NCI-H510A (cell line): ENCODE data around the gene RNF144A.

ENCODE experiments used
- DNase-seq: peaks from one replicate; lab custom pipeline; 2025; lab: John Stamatoyannopoulos, UW

The RNF144A gene

GRCh38 chr2:6908291-6908690 lies 8.9 kb upstream of the RNF144A start:
- no peak for DNase-seq

- no peak for DNase-seq
Measured at GRCh38 chr2:6909431-6910385, 7.5 kb upstream of the RNF144A start.

GRCh38 chr2:6911721-6912120 lies 5.5 kb upstream of the RNF144A start:
- no peak for DNase-seq

DNA sequence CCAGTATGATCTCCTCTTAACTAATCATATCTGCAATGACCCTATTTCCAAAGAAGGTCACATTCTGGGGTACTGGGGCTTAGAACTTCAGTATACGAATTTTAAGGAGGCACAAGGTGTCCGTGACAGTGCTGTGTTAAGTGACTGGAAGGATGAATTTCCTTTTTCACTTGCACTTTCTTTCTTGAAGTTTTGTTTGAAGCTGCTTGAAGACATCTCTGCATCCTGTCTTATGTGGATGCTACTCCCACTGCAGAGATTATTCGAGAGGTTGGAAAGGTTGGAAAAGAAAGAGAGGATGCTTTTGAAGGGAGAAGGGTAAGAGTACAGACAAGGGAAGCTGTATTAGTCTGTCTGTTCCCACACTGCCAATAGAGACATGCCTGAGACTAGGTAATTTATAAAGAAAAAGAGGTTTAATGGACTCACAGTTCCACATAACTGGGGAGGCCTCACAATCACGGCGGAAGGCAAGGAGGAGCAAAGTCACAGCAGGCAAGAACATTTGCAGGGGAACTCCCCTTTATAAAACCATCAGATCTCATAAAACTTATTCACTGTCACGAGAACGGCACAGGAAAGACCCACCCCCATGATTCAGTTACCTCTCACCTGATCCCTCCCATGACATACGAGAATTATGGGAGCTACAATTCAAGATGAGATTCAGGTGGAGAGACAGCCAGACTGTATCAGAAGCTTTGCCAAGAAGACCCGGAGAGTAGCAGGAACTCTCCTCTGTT lies 3.6 kb upstream of the RNF144A start:
- DNase-seq = no peak

GRCh38 chr2:6914828-6915227 lies 2.4 kb upstream of the RNF144A start:
- no peak for DNase-seq

DNA sequence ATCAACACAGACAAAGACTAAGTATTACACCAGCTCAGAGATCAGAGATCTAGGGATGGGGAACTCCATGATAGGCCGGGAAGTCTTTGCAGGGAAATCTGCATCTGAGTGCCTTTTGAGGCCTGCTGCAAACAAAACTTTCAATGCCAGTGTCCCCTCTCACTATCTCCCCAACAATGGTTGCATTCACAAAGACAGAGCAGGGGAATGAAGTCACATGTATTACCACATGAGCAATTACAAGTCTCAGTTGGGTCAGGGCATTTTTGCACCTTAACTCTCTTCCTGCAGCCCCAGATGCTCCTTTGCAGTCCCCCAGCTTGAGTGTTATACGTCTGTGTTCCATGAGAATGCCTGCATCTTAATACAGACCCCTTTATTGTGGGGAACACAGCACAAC lies 1.8 kb upstream of the RNF144A start:
- DNase-seq = no peak

- no peak for DNase-seq
Measured at GRCh38 chr2:6916224-6916623, 988 bp upstream of the RNF144A start.

- no peak for DNase-seq
Measured at GRCh38 chr2:6916736-6917070, 509 bp upstream of the RNF144A start.

DNA sequence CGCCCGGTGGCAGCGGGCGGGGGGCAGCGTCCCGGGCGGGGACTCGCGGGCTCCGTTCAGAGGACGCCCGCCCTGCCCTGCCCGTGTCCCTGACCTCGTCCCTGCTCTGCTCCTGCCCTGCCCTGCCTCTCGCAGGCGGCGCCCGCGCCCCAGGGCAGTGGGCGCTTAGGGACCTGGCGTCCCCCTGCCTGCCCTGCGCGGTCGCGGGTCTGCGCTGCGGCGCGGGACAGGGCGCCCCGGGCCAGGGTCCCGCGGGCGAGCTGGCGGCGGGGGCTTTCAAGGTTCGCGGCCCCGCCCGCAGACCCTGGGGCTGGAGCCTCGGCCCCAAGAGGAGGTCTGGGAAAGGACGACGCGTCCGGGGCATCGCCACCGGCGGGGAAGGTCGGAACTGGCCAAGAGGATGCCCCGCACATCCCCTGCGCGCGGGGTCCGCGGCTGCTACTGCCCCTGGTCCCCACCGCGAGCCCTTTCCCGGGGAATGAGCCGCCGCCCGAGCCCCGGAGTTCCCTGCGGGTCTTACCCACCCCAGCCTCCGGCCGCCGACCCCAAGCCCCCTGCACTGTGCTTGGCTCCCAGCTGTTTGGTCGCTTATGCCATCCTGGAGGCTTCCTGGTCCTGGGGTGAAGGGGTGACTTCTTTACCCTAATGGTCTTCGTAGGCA lies 679 bp downstream of the RNF144A start:
- no peak for DNase-seq

GRCh38 chr2:6919901-6920742 lies 2.9 kb downstream of the RNF144A start:
- DNase-seq = no peak

- DNase-seq = no peak
Measured at GRCh38 chr2:6920743-6921064, 3.5 kb downstream of the RNF144A start.

DNA sequence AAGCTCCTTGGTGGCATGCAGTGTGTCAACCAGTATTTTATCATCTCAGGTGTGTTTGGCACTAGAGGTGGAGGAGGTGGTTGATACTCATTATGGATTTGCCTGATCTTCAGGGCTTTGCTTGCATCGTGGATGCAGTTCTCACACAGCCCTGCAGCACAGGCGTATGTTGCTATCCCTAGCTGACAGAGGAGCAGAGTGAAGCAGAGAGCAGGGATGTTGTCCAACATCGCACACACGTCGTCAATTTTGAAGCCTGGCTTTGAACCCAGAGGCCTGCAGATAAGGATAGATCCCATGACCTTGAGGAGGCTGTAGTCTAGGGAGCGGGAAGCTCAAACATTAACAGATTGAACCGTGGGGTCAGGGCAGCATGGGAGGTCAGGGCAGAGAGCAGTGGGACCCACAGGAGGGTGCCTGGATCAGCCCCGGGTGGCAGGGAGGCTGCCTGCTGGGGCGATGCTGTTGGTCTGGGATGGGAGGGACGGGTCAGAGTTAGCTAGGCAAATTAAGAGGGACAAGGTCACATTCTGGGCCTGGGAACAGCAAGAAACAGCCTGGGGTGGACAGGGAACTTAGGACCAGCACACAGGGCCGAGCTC lies 4.2 kb downstream of the RNF144A start:
- no peak for DNase-seq

DNA sequence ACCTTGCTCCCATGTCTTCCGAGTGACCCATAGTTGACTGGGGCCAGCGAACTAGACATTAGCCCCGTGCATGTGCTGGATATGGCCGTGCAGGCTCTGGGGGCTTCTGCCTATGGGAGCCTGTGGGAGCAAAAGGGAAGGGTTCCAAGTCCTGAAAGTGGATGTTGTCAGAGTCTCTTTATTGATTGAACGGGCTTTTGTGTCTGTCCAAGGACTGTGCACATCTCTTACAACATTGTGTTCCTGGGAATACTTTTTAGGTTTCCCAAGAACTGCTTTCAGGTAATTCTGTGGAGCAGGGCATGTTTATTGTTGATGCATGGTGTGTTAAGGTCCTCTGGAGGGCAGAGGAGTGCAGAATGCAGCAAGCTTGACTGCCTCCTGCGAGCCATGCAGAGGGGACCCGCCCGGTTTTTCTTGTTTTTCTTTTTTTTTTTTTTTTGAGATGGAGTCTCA lies 5.0 kb downstream of the RNF144A start:
- no peak for DNase-seq

DNA sequence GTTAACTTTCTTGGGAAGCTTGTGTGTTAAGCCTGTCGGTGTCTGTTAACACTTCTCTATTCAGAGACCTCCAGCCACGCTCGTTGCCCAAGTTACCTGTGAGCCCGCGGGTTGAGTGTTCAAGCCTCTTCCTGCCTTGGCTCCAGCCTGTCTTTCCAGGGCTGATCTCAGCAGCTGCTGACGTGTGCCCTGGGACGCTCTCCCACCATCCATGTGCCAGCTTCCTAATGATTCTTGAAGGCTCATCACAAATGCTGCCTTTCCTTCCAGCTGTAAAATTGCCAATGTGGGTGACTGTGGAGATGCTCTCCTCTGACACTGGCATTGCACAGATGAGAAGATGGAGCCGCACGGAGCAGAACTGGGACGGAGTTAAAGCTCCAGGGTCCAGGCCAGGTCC lies 6.1 kb downstream of the RNF144A start:
- DNase-seq = no peak

DNA sequence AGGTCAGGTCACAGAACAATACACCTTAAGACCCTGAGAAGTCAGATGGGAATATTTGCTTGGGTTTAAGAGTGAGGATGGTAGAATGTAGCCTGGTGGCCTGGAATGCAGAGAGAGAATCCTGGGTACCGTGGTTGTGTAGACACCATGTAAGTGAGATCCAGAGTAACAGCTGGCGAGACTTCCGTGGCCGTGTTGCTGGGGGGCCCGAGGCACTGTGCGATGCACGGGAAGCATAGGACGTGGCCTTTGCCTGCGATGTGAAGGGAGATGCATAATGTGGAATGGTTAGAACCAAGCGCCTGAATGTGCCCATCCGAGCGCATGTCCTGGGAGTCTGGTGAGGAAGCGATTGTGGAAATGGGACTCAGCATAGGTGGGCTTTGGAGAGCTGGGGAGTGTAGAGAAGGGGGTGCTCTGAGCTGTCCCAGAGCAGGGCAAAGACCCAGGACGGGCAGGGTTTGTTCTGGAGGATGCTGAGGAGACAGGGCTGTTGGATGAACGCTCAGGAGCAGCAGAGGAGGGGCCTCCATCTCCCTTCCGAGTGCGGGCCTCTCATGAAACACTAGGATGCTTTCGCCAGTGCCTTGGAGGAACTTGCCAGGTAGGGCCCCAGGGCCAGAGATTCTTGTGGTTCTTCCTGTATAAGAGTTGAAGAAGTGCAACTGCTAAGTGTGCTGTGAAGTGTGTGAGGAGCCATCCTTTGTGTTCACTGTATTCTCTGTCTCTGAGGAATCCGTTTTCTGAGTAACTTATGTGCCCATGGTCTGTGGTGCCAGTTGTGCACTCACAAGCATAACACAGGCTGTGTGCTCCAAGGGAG lies 7.1 kb downstream of the RNF144A start:
- DNase-seq = no peak

GRCh38 chr2:6924924-6925409 lies 7.8 kb downstream of the RNF144A start:
- no peak for DNase-seq

- no peak for DNase-seq
Measured at GRCh38 chr2:6926071-6926732, 9.0 kb downstream of the RNF144A start.

DNA sequence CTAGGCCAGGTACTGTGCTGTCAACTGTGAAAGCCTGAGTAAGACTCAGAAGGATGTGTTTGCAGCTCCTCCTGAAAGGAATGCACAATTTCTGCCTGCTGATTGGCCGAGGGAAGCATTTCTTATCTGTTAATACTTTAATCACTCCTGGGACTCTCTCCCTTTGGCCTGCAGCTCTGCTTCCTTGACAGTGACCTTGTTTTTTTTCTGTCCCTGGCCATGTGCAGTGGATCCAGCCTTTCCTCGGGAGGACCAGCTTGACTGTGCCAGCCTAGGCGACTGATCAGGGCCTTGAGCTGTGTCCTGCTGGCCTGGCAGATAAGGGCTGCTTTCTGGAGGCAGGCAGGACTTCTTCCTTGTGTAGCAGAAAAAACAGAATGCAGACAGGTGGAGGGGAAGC lies 10.0 kb downstream of the RNF144A start:
- DNase-seq = no peak

- no peak for DNase-seq
Measured at GRCh38 chr2:6927753-6928152, 10.5 kb downstream of the RNF144A start.

DNA sequence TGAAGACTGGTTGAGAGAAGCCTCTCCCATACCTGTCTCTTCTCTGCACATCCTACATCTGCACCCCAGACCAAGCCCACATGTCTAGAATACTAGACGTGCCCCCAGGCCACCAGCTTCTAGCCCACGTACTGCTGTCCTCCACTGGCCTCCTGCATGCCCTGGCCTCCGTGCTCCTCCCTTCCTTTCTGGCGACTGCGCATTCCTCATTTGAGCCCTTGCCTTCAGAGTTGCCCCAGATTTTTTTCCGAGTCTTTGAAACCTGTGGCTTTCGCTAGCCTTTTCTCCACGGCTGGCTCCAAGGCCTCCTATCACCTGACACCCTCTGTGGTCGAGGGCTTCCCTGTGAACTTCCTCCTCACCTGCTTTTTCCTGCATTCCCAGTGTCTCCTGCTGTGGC lies 11.2 kb downstream of the RNF144A start:
- DNase-seq = no peak
